HepG2 (cell line): ENCODE measurements around the gene TRAF4. TPM values are rescaled to one million over a fixed set of nuclear protein-coding genes. Genes with fewer than 3 reads are reported as not detected.
A peak's percentile ranks its signal among the peaks of the same experiment; 100 is the strongest.

Experiments used
- ARID3A ChIP-seq: IDR thresholded peaks from 2 replicates; pipeline ENCODE4 v1.6.1; 2012; ENCODE audit warnings: low read depth, low read length, improper control_type of control experiment
- KIAA2018 ChIP-seq: sonication (generic); formaldehyde crosslinking; IDR thresholded peaks from 2 replicates; pipeline ENCODE4 v1.5.0; 2020; ENCODE audit warnings: mild to moderate bottlenecking, missing genetic modification reagents, borderline replicate concordance
- MTA1 ChIP-seq: sonication (generic); formaldehyde crosslinking; IDR thresholded peaks from 2 replicates; pipeline ENCODE4 v1.4.0; 2020; ENCODE audit warnings: missing genetic modification reagents, mild to moderate bottlenecking, borderline replicate concordance
- TFE3 ChIP-seq: IDR thresholded peaks from 2 replicates; pipeline ENCODE4 v1.6.1; 2016
- ZNF318 ChIP-seq: sonication (generic); formaldehyde crosslinking; IDR thresholded peaks from 2 replicates; pipeline ENCODE4 v1.4.0; 2020; ENCODE audit warnings: mild to moderate bottlenecking, missing genetic modification reagents
- ZNF720 ChIP-seq: sonication (generic); formaldehyde crosslinking; IDR thresholded peaks from 2 replicates; pipeline ENCODE4 v1.4.0; 2020; ENCODE audit warnings: missing genetic modification reagents
- polyA plus RNA-seq, 8 experiments: library from polyadenylated mRNA; depleted of rRNA in 3 of 8; stranded (reverse) in 7 of 8; unstranded in 1 of 8; fragments of >200 nt; fragmentation: Illumina TruSeq in 4 of 8; extraction: Trizol in 4 of 8; gene quantifications; 2 replicates each; pipeline versions ENCODE4 v1.2.1 to v1.2.3, GENCODE V29; 2011 to 2016; ENCODE audit warnings: low read depth in 4 of 8, missing spikeins in 1 of 8, mixed read lengths in 1 of 8; ENCODE audit not compliant: insufficient read depth in 1 of 8
- total RNA-seq, 5 experiments: library from RNA; depleted of rRNA; stranded (reverse); fragments of >200 nt; fragmentation: Illumina TruSeq; extraction: Trizol; gene quantifications; 2 replicates each; pipeline ENCODE4 v1.2.3, GENCODE V29; 2016; ENCODE audit warnings: low read depth in 1 of 5

TRAF4 gene
- total and polyA plus RNA-seq, 2 of the 13 experiments (the other 11 are each of a cell fraction or from before 2014, with no cell fraction given): 86.0 to 89.9 TPM

GRCh38 chr17:28726627-28727491, 17.0 kb upstream of the TRAF4 start (continued):
- TF ChIP-seq TFE3 (0 out of 2 replicates have a peak, but pooled peaks have one; percentile 31), ZNF318 (0 out of 2 replicates have a peak, but pooled peaks have one; percentile 50), ARID3A (no peak), ZNF720 (no peak), KIAA2018 (CRISPR knock-in tag) (no peak), MTA1 (CRISPR knock-in tag) (peak; percentile 52; the same call in 1 of the 2 replicates)
